Nucleus accumbens (tissue), 56 donors: Measurements from ENCODE around the gene KIAA0513.

Source experiments
- DNase-seq, 56 donors: peaks; one replicate each; lab custom pipeline; 2025; lab: John Stamatoyannopoulos, UW

The KIAA0513 gene

DNA sequence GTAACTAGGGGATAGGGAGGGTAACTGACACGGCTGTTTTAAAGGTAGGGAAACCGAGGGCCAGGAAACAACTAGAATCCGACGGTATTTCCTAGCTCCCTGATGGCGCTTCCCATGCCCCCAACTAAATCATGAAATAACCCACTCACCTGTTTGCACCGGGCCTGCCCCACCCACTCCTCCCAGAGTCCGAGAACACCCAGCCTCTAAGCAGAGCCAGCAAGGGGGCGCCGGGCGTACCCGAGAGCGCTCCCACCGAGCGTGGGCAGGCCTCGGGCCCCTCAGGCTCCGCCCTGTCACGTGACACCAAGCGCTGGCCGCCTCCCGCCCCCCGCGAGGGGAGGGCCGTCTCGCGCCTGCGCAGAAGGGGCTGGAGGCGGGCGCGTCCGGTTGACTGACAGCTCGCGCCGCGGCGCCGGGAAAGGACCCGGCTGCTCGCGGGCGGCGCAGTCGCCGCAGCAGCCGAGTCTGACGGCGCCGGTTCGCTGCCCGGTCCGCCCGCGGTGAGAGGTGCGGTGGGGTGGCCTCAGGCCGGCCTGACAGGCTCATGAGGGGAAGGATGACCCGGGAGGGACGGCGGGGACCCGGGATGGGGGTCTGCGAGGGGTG lies at the start of gene KIAA0513:
KIAA0513 (plus strand) TSS at position 447 of the 609 bp plus-strand sequence. CDS start 39,277 bp downstream, outside the sequence.
- DNase-seq: peak; percentile 65 to 98 (median 90)

DNA sequence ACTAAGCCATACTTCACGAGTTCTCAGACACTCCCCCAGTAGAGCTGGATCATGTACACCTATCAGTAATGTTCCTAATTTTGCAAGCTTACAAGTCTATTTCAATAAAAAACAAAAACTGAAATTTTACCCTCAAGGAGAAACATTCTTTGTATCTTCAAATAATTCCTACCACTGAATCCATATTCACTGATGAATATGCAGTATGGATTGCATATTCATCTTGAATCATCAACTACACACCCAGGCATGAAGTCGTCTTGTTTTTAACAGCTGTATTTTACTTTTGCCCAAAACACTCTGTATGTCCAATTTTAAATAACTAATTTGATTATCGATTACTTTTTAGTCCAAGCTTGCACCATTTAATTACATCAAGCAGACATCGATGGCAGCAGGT lies 48.1 kb upstream of the KIAA0513 start:
- DNase-seq: no peak

DNA sequence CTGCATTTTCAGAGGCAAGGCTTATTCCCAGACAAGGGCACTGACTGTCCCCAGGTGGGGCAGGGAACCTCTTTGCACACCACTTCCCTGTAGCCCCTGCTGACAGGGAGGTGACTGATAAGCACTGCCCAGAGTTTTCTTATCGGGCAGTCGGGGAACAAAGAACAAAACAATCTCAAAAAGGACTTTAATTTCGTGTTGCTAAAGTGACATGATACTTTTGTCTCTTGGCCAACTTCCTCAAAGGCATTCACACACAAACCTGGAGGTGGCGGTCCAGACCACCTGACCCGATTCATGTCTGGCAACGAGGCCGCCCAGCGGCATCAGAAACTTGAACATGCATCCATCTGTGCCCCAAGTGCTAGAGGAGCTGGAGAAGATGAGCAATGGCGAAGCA lies 45.2 kb upstream of the KIAA0513 start:
- peak in 1 of 56 donors; percentile 22 for DNase-seq

GRCh38 chr16:84985079-84986065 lies 42.2 kb upstream of the KIAA0513 start:
- no peak for DNase-seq

DNA sequence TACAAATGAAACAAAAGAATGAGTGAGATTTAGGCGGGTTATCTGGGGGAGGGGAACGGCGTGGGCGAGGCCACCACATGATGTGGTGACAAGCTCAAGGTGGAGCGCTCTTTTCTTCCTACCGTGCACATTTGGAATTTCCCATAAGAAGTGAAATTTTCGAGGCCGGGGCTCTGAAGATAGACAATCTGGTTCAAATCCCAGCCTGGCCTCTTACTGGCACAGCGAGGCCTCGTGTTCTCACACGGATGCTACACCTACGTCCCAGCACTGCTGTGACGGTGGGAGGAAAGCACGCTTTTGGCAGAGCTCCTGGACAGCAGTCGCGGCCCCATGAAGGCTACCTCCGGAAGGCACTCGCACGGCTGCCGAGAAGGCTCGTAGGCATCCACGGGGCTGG lies 41.5 kb upstream of the KIAA0513 start:
- peak in 16 of 56 donors; percentile 4 to 65 (median 16) for DNase-seq

DNA sequence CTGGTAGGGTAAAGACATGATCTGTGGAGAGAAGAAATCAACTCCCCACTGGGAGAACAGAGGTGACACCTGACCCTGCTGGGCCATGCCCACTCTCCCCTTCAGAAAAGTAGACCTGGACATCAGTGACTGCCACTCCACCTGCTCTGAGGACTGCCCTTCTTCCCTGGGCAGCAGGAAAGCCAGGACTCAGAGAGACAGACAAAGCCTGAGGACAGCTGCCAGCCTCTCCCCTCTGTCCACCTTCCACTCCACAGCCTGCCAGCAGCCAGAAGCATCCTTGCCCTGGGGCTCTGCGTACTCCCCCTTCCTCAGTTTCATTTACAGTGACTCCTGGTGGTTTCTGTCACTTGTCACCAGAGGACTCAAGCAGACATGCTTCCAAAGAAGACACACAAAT lies 40.7 kb upstream of the KIAA0513 start:
- no peak for DNase-seq

DNA sequence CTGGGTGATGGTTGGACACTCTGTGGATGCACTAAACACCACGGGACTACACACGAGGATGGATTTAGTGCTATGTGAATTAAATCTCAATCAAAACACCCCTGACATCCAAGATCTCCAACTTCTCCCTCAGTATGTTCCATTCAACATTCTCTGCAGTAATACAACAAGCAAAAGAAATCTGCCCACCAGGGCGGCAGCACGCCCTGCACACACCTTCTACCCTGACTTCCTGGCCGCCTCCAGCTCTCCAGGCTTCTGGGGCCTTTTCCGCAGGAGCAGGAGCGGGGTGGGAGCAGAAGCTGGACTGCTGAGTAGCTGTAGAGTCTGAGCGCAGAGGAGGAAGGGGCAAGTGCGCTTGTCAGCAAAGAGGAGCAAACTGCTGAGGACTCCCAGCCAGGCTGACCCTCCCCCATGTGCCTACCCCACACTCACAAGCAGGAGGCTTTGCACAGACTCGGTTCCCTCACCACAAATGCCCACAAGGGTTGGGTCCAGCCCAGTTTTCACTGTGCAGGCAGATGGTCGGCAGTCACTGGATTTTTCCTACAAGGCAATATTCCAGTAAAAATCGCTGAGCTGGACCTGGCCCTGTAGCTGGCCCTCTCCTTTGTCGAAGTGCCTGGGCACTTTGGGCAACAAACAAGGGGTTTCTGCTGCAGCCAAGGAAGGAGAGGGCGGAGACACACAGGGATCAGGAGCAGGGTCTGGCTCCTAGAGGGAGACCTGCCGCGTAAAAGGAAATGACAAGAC lies 39.1 kb upstream of the KIAA0513 start:
- no peak for DNase-seq

- DNase-seq: no peak
Measured at GRCh38 chr16:84989749-84990620, 37.6 kb upstream of the KIAA0513 start.

- no peak for DNase-seq
Measured at GRCh38 chr16:84990782-84991181, 36.8 kb upstream of the KIAA0513 start.

- DNase-seq: no peak
Measured at GRCh38 chr16:84992717-84993075, 34.9 kb upstream of the KIAA0513 start.

DNA sequence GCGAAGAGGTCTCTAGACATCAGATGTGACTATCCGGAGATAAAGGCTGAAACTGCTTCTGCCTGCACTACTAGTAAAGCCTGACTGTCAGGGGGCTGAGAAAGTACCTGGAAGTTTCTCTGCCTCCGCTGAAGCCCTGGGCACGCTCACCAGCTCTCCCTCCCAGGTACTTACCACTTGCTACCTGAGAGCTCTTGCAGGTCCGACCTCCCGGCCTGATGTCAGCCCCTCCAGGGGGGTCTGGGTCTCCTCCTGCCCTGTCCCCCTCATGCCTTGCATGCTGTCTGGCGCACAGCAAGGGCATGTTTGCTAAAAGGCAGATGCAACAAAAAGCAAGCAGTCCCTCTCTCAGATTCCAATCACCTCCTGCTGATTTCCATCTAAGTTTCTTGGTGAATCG lies 33.7 kb upstream of the KIAA0513 start:
- no peak for DNase-seq

DNA sequence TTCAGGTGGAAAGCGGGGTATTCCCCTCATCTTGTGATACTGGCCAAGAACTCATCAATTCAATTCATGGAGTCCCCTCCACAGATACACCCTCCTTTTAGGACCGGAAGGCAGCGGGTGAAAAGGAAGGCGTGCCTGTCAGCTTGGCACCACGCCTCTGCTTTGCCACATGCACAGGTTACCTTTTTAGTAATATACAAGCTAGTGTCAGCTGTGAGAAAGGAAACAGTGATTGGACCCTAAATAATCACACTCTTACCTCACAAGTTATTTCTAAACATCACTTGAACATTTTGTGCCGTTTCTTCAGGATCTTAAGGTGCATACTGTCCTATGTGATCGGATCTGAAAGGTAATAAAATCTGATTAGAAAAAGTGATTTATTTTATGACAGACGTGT lies 31.9 kb upstream of the KIAA0513 start:
- no peak for DNase-seq

DNA sequence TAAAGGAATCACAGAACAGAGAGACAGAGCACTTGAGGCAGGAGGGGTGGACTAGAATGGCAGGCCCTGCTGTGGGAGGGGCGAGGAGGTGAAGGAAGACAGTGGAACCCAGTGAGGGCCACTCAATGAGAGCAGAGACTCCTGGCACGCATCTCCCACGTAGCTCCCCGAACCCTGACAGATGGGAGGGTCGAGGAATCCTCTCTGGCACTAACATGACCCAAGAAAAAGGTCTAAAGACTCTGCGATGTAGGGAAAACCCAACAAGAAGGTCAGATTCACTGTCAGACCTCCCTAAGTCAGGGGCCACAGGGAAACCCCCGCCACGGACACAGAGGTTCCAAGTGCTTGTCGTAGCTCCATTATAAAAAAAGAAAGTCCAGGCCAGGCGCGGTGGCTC lies 31.2 kb upstream of the KIAA0513 start:
- no peak for DNase-seq

GRCh38 chr16:84999200-84999599 lies 28.4 kb upstream of the KIAA0513 start:
- DNase-seq: no peak

DNA sequence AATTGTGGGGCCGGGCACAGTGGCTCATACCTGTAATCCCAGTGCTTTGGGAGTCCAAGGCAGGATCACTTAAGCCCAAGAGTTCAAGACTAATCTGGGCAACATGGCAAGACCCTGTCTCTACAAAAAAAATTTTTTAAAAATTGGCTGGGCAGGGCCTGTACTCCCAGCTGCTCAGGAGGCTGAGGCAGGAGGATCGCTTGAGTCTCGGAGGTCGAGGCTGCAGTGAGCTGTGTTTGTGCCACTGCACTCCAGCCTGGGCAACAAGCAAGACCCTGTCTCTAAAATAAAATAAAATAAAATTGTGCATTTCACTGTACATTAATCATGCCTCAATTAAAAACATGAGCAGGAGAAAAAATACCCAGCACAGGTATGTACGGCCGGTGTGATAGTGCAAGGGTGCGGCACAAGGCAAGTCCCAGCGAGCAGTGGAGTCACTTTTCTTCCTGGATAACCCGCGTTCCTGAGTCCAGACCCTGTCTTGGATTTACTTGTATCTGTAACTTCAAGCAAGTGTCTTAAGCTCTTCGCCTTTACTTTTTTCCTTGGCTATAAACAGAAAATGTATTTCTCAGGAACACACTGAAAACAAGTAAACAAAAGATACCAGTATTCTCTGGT lies 27.6 kb upstream of the KIAA0513 start:
- DNase-seq: no peak

DNA sequence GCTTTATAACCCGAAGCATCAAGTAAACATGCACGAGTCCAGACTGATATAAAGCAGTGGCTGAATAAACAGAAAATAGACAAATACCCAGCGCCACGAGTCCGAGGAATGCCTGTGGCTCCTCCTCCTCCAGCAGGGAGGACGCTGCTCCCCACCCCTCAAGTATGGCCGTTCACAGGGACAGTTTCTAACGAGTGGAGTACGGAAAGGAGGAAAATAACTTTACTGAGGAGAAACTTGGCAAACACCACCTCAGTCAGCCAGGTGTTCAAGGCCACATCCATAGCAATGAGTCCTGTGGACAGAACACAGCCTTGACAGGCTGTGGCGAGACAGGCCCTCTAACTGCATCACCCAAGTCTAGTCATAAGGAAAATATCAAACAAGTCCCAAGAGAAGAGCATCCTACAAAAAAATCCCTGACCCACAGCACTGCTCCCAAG lies 25.5 kb upstream of the KIAA0513 start:
- no peak for DNase-seq

DNA sequence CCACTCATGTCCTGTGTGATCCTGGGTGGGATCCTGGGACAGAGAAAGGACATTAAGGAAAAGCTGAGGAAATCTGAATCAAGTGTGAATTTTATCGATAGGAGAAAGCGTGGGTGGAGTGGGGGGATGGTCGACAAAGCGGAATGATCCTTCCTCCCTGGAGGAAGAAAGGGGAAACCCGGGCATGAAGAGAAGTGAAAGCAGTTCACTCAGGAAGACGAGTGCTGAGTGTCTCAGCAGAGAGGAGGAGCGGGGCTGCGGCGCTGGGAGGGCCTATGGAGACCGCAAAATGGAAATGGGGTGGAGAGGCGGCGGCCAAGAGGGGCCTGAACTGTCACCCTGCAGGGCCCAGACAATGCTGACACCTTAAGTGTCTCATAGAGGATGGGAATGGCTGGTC lies 25.0 kb upstream of the KIAA0513 start:
- DNase-seq: peak in 4 of 56 donors; percentile 6 to 32 (median 12)

DNA sequence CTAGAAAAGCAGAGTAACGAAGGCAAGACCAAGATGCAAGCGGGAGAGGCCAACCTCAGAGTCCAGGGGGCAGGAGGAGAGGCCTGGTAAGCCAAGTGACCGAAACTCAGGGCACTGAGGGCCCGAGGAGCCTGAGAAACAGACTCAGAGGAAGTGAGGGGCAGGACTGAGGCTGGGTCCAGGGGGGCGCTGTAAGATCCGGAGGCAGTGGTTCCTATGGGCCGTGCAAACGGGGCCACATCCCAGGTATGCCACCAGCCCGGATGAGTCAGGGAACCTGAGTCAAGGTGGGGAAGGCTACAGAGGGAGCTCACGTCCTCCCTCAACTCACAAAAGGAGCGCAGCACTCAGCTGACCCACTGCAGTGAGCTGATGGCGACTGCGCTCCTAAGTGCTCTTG lies 24.5 kb upstream of the KIAA0513 start:
- DNase-seq: no peak

DNA sequence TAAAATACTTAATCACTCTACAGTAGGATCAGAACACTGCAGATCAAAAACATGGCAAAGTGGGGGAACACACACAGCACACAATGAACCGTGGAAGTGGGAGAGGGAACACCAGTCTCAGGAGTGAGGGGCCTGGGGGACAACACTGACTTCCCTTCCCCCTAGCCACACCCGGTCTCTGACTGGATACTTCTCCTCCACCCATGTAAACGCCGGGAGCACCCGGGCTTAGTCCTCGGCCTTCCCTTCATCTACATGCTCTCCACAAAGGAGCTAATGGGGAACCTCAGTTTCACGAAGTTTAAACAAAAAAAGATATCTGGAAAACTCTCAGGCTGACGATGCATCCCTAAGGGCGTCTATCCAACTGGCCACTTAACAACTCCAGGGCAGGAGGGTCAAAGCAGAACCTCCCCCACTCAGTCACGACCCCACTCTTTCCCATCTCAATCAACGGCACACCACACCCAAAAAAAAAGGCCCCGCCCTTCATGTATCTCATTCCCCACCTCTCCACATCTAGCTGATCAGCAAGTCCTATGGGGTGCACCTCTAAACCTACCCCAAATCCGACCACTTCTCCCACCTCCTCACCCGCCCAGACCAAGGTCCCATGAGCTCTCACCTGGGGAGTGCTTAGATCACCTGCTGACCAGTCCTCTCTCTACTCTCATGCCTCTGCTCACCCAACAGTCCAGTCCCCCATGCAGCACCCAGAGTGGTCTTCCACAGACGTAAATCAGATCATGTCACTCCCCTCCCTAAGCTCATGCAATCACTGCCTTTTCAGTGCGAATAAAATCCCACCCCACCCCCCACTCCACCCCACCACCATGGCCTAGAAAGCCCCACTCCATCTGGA lies 23.6 kb upstream of the KIAA0513 start:
- DNase-seq: no peak
